GM23338 (cell line): ENCODE results near the gene PGRMC2. TPM values are rescaled to one million over a fixed set of nuclear protein-coding genes. Genes with fewer than 3 reads are reported as not detected.

Experiments
- ATAC-seq: fragments of 200-7000 bp; cut with Tn5 transposase; 3 replicates; pipeline ENCODE4 v1.9.1; 2020
- DNase-seq: peaks from one replicate; pipeline ENCODE4 v3.0.0-alpha.2; 2015; ENCODE audit warnings: low spot score
- H2AFZ ChIP-seq: fragments of 200-600 bp; sonication (generic); 2 replicates; pipeline ENCODE4 v1.8.0; 2016; ENCODE audit warnings: antibody characterized with exemption, mild to moderate bottlenecking, moderate library complexity
- H3F3A ChIP-seq: fragments of 200-600 bp; sonication (generic); replicated peaks from 2 replicates; pipeline ENCODE4 v1.8.0; 2017; ENCODE audit warnings: antibody characterized with exemption, mixed run types, low read depth
- H3K27ac ChIP-seq: fragments of 200-600 bp; sonication (generic); 2 replicates; pipeline ENCODE4 v1.6.1; 2016; ENCODE audit warnings: low read depth
- H3K27me3 ChIP-seq: fragments of 200-600 bp; sonication (generic); 2 replicates; pipeline ENCODE4 v1.8.0; 2016; ENCODE audit warnings: mild to moderate bottlenecking, mixed run types, moderate library complexity; ENCODE audit not compliant: insufficient read depth
- H3K36me3 ChIP-seq: fragments of 200-600 bp; sonication (generic); 2 replicates; pipeline ENCODE4 v1.8.0; 2016; ENCODE audit warnings: mild to moderate bottlenecking; ENCODE audit not compliant: insufficient read depth
- H3K4me1 ChIP-seq: fragments of 200-600 bp; sonication (generic); 2 replicates; pipeline ENCODE4 v1.8.0; 2016; ENCODE audit warnings: mild to moderate bottlenecking, moderate library complexity; ENCODE audit not compliant: insufficient read depth
- H3K4me2 ChIP-seq: fragments of 200-600 bp; sonication (generic); 2 replicates; pipeline ENCODE4 v1.7.1; 2017; ENCODE audit warnings: mixed run types
- H3K4me3 ChIP-seq: fragments of 200-600 bp; sonication (generic); 2 replicates; pipeline ENCODE4 v1.6.1; 2016; ENCODE audit warnings: mixed run types
- H3K79me2 ChIP-seq: fragments of 200-600 bp; sonication (generic); replicated peaks from 2 replicates; pipeline ENCODE4 v1.8.0; 2017; ENCODE audit warnings: mild to moderate bottlenecking; ENCODE audit not compliant: insufficient read depth
- H3K9me2 ChIP-seq: fragments of 200-600 bp; sonication (generic); 2 replicates; pipeline ENCODE4 v1.8.0; 2017; ENCODE audit not compliant: insufficient read depth
- H4K20me1 ChIP-seq: fragments of 200-600 bp; sonication (generic); replicated peaks from 2 replicates; pipeline ENCODE4 v1.8.0; 2017; ENCODE audit warnings: mild to moderate bottlenecking; ENCODE audit not compliant: insufficient read depth
- H3K27ac Mint-ChIP-seq: 2 replicates; pipeline ENCODE4 v1.8.0; 2020; ENCODE audit warnings: inconsistent platforms, mild to moderate bottlenecking, moderate library complexity, mixed read lengths
- H3K27me3 Mint-ChIP-seq: 3 replicates; pipeline ENCODE4 v1.8.0; 2022; ENCODE audit warnings: low read depth, mild to moderate bottlenecking, moderate library complexity, mixed read lengths, inconsistent platforms; ENCODE audit not compliant: insufficient read depth, poor library complexity
- H3K36me3 Mint-ChIP-seq: 3 replicates; pipeline ENCODE4 v1.8.0; 2021; ENCODE audit warnings: low read depth, mild to moderate bottlenecking, inconsistent platforms, moderate library complexity, mixed read lengths
- H3K4me1 Mint-ChIP-seq: 3 replicates; pipeline ENCODE4 v1.8.0; 2020; ENCODE audit warnings: mild to moderate bottlenecking, inconsistent platforms, mixed read lengths
- H3K4me3 Mint-ChIP-seq: 3 replicates; pipeline ENCODE4 v1.8.0; 2021; ENCODE audit warnings: moderate library complexity, mild to moderate bottlenecking, inconsistent platforms, mixed read lengths
- H3K9me3 Mint-ChIP-seq: 3 replicates; pipeline ENCODE4 v1.8.0; 2020; ENCODE audit warnings: moderate library complexity, mild to moderate bottlenecking, inconsistent platforms, mixed read lengths
- EZH2 ChIP-seq: fragments of 200-600 bp; sonication (generic); IDR thresholded peaks from one replicate; pipeline ENCODE4 v1.8.0; 2017; ENCODE audit warnings: antibody characterized with exemption, mild to moderate bottlenecking, low read depth; ENCODE audit not compliant: unreplicated experiment
- JUNB ChIP-seq: IDR thresholded peaks from one replicate; pipeline ENCODE4 v1.6.1; 2016; ENCODE audit warnings: antibody characterized with exemption; ENCODE audit not compliant: unreplicated experiment
- POLR2AphosphoS5 ChIP-seq: IDR thresholded peaks from 2 replicates; pipeline ENCODE4 v1.6.1; 2016; ENCODE audit warnings: antibody characterized with exemption, low read depth
- polyA plus RNA-seq: library from polyadenylated mRNA; unstranded; fragments of >200 nt; fragmentation: Nextera tagmentation; extraction: Ambion mirVana; gene quantifications from 2 replicates; pipeline ENCODE4 v1.2.1, GENCODE V29; 2016
- total RNA-seq: library from RNA; depleted of rRNA; stranded (reverse); fragments of >200 nt; shearing (Covaris generic); gene quantifications from 2 replicates; pipeline ENCODE4 v1.2.3, GENCODE V29; 2014
- TF ChIP-seq, protein P1 (sequence below): fragments of 250-450 bp; sonication (Bioruptor Pico); IDR thresholded peaks from 2 replicates; pipeline ENCODE4 v1.5.0; 2020; ENCODE audit warnings: mild to moderate bottlenecking, moderate library complexity
- TF ChIP-seq, protein P2 (sequence below), 2 experiments: fragments of 200-600 bp in 1 of 2; sonication (generic) in 1 of 2; conservative IDR thresholded peaks; 2 replicates each; pipeline versions ENCODE4 v1.5.1 to v1.6.1; 2016 to 2017; ENCODE audit warnings: antibody characterized with exemption in 2 of 2, low read depth in 2 of 2, mild to moderate bottlenecking in 2 of 2, moderate library complexity in 1 of 2

Gene PGRMC2
- total and polyA plus RNA-seq, 2 experiments from 2014 or later = 40.2 to 61.9 TPM

DNA sequence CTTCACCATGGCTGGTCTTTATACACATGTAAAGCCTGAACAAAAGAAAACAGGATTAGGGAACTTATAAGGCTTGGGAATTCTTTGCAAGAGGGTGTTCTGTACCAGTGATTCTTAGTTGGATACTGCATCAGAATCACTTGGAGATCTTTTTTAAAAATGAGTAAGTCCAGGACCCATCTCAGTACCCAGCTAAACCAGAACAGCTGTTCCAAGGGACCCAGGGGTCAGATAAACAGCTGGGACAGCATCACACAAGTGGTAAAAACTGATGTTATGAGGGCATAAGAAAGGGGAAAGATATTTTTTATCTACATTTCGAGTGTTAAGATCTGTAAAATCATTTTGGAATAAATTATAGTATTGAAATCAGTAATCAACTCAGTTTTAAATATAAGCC, 16.1 kb downstream of the PGRMC2 start (continued):
- TF ChIP-seq, protein P1, sequence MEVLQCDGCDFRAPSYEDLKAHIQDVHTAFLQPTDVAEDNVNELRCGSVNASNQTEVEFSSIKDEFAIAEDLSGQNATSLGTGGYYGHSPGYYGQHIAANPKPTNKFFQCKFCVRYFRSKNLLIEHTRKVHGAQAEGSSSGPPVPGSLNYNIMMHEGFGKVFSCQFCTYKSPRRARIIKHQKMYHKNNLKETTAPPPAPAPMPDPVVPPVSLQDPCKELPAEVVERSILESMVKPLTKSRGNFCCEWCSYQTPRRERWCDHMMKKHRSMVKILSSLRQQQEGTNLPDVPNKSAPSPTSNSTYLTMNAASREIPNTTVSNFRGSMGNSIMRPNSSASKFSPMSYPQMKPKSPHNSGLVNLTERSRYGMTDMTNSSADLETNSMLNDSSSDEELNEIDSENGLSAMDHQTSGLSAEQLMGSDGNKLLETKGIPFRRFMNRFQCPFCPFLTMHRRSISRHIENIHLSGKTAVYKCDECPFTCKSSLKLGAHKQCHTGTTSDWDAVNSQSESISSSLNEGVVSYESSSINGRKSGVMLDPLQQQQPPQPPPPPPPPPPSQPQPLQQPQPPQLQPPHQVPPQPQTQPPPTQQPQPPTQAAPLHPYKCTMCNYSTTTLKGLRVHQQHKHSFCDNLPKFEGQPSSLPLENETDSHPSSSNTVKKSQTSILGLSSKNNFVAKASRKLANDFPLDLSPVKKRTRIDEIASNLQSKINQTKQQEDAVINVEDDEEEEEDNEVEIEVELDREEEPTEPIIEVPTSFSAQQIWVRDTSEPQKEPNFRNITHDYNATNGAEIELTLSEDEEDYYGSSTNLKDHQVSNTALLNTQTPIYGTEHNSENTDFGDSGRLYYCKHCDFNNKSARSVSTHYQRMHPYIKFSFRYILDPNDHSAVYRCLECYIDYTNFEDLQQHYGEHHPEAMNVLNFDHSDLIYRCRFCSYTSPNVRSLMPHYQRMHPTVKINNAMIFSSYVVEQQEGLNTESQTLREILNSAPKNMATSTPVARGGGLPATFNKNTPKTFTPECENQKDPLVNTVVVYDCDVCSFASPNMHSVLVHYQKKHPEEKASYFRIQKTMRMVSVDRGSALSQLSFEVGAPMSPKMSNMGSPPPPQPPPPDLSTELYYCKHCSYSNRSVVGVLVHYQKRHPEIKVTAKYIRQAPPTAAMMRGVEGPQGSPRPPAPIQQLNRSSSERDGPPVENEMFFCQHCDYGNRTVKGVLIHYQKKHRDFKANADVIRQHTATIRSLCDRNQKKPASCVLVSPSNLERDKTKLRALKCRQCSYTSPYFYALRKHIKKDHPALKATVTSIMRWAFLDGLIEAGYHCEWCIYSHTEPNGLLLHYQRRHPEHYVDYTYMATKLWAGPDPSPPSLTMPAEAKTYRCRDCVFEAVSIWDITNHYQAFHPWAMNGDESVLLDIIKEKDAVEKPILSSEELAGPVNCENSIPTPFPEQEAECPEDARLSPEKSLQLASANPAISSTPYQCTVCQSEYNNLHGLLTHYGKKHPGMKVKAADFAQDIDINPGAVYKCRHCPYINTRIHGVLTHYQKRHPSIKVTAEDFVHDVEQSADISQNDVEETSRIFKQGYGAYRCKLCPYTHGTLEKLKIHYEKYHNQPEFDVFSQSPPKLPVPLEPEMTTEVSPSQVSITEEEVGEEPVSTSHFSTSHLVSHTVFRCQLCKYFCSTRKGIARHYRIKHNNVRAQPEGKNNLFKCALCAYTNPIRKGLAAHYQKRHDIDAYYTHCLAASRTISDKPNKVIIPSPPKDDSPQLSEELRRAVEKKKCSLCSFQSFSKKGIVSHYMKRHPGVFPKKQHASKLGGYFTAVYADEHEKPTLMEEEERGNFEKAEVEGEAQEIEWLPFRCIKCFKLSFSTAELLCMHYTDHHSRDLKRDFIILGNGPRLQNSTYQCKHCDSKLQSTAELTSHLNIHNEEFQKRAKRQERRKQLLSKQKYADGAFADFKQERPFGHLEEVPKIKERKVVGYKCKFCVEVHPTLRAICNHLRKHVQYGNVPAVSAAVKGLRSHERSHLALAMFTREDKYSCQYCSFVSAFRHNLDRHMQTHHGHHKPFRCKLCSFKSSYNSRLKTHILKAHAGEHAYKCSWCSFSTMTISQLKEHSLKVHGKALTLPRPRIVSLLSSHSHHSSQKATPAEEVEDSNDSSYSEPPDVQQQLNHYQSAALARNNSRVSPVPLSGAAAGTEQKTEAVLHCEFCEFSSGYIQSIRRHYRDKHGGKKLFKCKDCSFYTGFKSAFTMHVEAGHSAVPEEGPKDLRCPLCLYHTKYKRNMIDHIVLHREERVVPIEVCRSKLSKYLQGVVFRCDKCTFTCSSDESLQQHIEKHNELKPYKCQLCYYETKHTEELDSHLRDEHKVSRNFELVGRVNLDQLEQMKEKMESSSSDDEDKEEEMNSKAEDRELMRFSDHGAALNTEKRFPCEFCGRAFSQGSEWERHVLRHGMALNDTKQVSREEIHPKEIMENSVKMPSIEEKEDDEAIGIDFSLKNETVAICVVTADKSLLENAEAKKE (CRISPR knock-in tag) = no peak
- TF ChIP-seq POLR2AphosphoS5 (no peak), JUNB (no peak), EZH2 (no peak)
- TF ChIP-seq, protein P2, sequence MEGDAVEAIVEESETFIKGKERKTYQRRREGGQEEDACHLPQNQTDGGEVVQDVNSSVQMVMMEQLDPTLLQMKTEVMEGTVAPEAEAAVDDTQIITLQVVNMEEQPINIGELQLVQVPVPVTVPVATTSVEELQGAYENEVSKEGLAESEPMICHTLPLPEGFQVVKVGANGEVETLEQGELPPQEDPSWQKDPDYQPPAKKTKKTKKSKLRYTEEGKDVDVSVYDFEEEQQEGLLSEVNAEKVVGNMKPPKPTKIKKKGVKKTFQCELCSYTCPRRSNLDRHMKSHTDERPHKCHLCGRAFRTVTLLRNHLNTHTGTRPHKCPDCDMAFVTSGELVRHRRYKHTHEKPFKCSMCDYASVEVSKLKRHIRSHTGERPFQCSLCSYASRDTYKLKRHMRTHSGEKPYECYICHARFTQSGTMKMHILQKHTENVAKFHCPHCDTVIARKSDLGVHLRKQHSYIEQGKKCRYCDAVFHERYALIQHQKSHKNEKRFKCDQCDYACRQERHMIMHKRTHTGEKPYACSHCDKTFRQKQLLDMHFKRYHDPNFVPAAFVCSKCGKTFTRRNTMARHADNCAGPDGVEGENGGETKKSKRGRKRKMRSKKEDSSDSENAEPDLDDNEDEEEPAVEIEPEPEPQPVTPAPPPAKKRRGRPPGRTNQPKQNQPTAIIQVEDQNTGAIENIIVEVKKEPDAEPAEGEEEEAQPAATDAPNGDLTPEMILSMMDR (conservative IDR thresholded peaks at IDR 0.05; ENCODE audit: low read depth in 2 of 2) = no peak

DNA sequence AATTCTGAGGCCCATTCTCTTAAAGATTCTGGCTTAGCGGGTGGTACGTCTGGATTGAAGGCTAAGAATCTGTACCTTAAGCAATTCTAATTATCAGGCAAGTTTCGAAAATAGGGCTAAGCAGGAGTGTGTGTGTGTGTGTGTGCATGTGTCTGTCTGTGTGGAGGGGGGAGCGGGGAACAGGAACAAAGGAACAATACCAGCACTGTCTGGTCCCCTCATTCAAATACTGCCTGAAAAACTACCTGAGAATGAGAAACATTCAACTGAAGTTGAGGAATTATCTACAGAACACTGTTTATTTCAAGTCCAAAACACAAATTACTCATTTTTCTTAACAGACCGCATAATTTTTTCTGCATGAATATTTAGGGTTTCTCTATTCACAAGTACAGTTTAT, 18.6 kb downstream of the PGRMC2 start:
- ATAC-seq (no peak; the same call in 2 of the 3 replicates), DNase-seq (no peak)
- Histone ChIP-seq H3K36me3 (peaks cover 22% of the 10 kb centered on the region; the same call in 1 of the 2 replicates), H3K9me2 (no peaks in the 10 kb centered on the region), H3K4me2 (no peak overlapping the region), H3K4me1 (no peaks in the 10 kb centered on the region), H4K20me1 (no peaks in the 10 kb centered on the region; the same call in 1 of the 2 replicates), H3K27ac (no peak overlapping the region), H3K79me2 (peaks cover 16% of the 10 kb centered on the region; the same call in 1 of the 2 replicates), H2AFZ (no peak overlapping the region), H3K27me3 (no peaks in the 10 kb centered on the region), H3K4me3 (no peak overlapping the region), H3F3A (no peaks in the 10 kb centered on the region)
- H3K4me1 Mint-ChIP-seq = no peaks in the 10 kb centered on the region
- H3K4me3 Mint-ChIP-seq = no peak overlapping the region
- H3K36me3 Mint-ChIP-seq = peaks cover 41% of the 10 kb centered on the region
- no peak overlapping the region for H3K27ac Mint-ChIP-seq
- H3K9me3 Mint-ChIP-seq = peaks cover 33% of the 10 kb centered on the region
- no peak for TF ChIP-seq JUNB
- peaks cover 8% of the 10 kb centered on the region for H3K27me3 Mint-ChIP-seq
